Fibroblast of lung (primary cell): ENCODE data around the gene ABHD18. TPM values are rescaled to one million over a fixed set of nuclear protein-coding genes. Genes with fewer than 3 reads are reported as not detected.
"Not testable (repeated sequence)": the region's sequence is repeated elsewhere in the genome, so short reads cannot be mapped to it uniquely, and the experiment has no call there.

ENCODE experiments used
- DNase-seq, 2 donors: peaks; one replicate each; pipeline versions ENCODE4 v3.0.0 to v3.0.0-alpha.2; 2010; ENCODE audit warnings: low read depth in 2 of 2
- H2AFZ ChIP-seq: 2 replicates; pipeline ENCODE4 v1.5.1; 2012; ENCODE audit warnings: low read length, control low read depth, inconsistent platforms
- H3K27ac ChIP-seq: 2 replicates; pipeline ENCODE4 v1.5.1; 2011; ENCODE audit warnings: low read length, control low read depth; ENCODE audit not compliant: insufficient read depth
- H3K27me3 ChIP-seq: 2 replicates; pipeline ENCODE4 v1.5.1; 2011; ENCODE audit warnings: mild to moderate bottlenecking, low read length; ENCODE audit not compliant: control insufficient read depth, insufficient read depth
- H3K36me3 ChIP-seq: 2 replicates; pipeline ENCODE4 v1.5.1; 2011; ENCODE audit warnings: low read length; ENCODE audit not compliant: control insufficient read depth, insufficient read depth
- H3K4me1 ChIP-seq: 2 replicates; pipeline ENCODE4 v1.5.1; 2011; ENCODE audit warnings: low read length; ENCODE audit not compliant: control insufficient read depth, insufficient read depth; ENCODE audit errors: extremely low read depth
- H3K4me2 ChIP-seq: 2 replicates; pipeline ENCODE4 v1.5.1; 2011; ENCODE audit warnings: low read length, control low read depth; ENCODE audit not compliant: insufficient read depth; ENCODE audit errors: extremely low read depth
- H3K4me3 ChIP-seq, 4 experiments: fragments of 200-600 bp in 1 of 4; sonication (generic) in 1 of 4; replicated peaks in 1 of 4; 2 replicates each; pipeline ENCODE4 v1.5.1; 2011 to 2016; ENCODE audit warnings: low read length in 4 of 4, low read depth in 3 of 4, mild to moderate bottlenecking in 3 of 4, control low read depth in 2 of 4, inconsistent platforms in 1 of 4, mixed read lengths in 1 of 4; ENCODE audit not compliant: insufficient read depth in 1 of 4; ENCODE audit errors: control extremely low read depth in 1 of 4
- H3K79me2 ChIP-seq: 2 replicates; pipeline ENCODE4 v1.5.1; 2012; ENCODE audit warnings: mild to moderate bottlenecking, low read length, inconsistent platforms; ENCODE audit not compliant: control insufficient read depth, insufficient read depth
- H3K9ac ChIP-seq: 2 replicates; pipeline ENCODE4 v1.5.1; 2011; ENCODE audit warnings: mild to moderate bottlenecking, low read length, control low read depth; ENCODE audit not compliant: insufficient read depth
- H3K9me3 ChIP-seq: 2 replicates; pipeline ENCODE4 v1.5.1; 2012; ENCODE audit warnings: low read depth, low read length; ENCODE audit not compliant: control insufficient read depth, insufficient read depth
- H4K20me1 ChIP-seq: 2 replicates; pipeline ENCODE4 v1.5.1; 2011; ENCODE audit warnings: low read length; ENCODE audit not compliant: control insufficient read depth, insufficient read depth; ENCODE audit errors: extremely low read depth
- CTCF ChIP-seq, 2 donors: IDR thresholded peaks in 1 of 2; conservative IDR thresholded peaks in 1 of 2; 1 replicate in 1 of 2; 2 replicates in 1 of 2; pipeline ENCODE4 v1.5.1; 2011 to 2012; ENCODE audit warnings: low read length in 2 of 2, control low read depth in 1 of 2, inconsistent platforms in 1 of 2, low read depth in 1 of 2, mild to moderate bottlenecking in 1 of 2
- EZH2 ChIP-seq: IDR thresholded peaks from 2 replicates; pipeline ENCODE4 v1.5.1; 2012; ENCODE audit warnings: low read length, control low read depth, mild to moderate bottlenecking; ENCODE audit errors: missing control alignments
- polyA plus RNA-seq, 2 donors: library from polyadenylated mRNA; depleted of rRNA in 1 of 2; stranded (reverse) in 1 of 2; unstranded in 1 of 2; fragments of >200 nt; gene quantifications; 2 replicates each; pipeline ENCODE4 v1.2.1, GENCODE V29; 2011 to 2012; ENCODE audit warnings: missing spikeins in 1 of 2
- total RNA-seq: library from RNA; depleted of rRNA; stranded (reverse); fragments of >200 nt; gene quantifications from 2 replicates; pipeline ENCODE4 v1.2.1, GENCODE V29; 2014

The ABHD18 gene
- total and polyA plus RNA-seq, 2 donors (not counting 1 experiment from before 2014, with no cell fraction given): 4.2 to 5.3 TPM

- Histone ChIP-seq H4K20me1 (no peaks in the 10 kb centered on the region), H2AFZ (no peak overlapping the region), H3K36me3 (no peaks in the 10 kb centered on the region), H3K9ac (no peak overlapping the region), H3K4me2 (no peak overlapping the region), H3K4me3 (no peak overlapping the region), H3K79me2 (no peaks in the 10 kb centered on the region), H3K4me1 (no peaks in the 10 kb centered on the region), H3K9me3 (no peaks in the 10 kb centered on the region), H3K27ac (no peak overlapping the region), H3K27me3 (no peaks in the 10 kb centered on the region)
- DNase-seq: no peak
- TF ChIP-seq EZH2 (no peak), CTCF (conservative IDR thresholded peaks at IDR 0.05 in 1 of 2, IDR thresholded peaks at IDR 0.05 in 1 of 2; ENCODE audit: low read depth in 1 of 2, low read length in 2 of 2) (no peak)
Measured at GRCh38 chr4:127988638-127989037, 23.4 kb downstream of the ABHD18 start.

DNA sequence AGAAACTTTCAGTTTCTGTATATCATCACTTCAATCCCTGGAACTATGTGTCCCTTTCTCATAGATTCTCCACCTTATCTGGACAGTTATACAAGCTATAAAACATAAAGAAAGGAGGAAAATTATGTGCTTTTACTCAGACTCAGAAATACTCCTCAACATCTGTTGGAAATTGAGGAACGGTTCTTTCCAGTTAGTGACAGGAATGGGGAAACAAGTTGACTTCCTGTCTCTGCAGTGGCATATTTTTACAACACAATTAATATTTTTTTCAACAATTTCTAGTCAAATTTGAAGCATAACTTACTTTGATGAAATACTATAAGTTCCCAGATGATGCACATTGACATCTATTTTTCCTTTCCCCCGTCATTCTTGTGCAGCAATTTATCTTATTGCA is 27.9 kb downstream of the ABHD18 start:
- H3K4me2 ChIP-seq: no peak overlapping the region
- TF ChIP-seq CTCF (conservative IDR thresholded peaks at IDR 0.05 in 1 of 2, IDR thresholded peaks at IDR 0.05 in 1 of 2; ENCODE audit: low read depth in 1 of 2, low read length in 2 of 2): no peak
- no peak for TF ChIP-seq EZH2
- no peaks in the 10 kb centered on the region for H3K79me2 ChIP-seq
- DNase-seq: no peak
- H3K4me3 ChIP-seq: no peak overlapping the region
- no peak overlapping the region for H2AFZ ChIP-seq
- no peak overlapping the region for H3K9ac ChIP-seq
- no peaks in the 10 kb centered on the region for H3K9me3 ChIP-seq
- H3K36me3 ChIP-seq: no peaks in the 10 kb centered on the region
- no peaks in the 10 kb centered on the region for H3K27me3 ChIP-seq
- no peaks in the 10 kb centered on the region for H3K4me1 ChIP-seq
- H3K27ac ChIP-seq: no peak overlapping the region
- H4K20me1 ChIP-seq: no peaks in the 10 kb centered on the region

DNA sequence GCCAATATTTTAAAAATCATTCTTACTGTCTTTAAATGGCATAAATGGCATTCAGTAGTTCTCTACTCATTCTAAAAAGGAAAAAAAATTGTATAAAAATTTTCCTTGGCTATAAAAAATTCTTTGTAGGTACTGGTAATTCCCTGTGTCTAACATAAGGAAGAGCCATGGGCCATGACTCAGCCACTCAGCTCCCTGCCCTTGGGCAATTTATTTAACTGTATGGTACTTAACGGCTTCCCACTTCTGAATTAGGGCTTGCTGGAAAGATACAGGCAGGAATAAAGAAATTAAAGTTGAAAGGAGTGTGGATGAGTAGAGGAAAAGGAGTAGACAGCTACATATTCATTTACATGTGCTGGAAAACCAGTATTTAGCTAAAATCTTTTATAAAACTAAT is 30.6 kb downstream of the ABHD18 start:
- no peaks in the 10 kb centered on the region for H3K79me2 ChIP-seq
- H3K4me1 ChIP-seq: no peaks in the 10 kb centered on the region
- no peaks in the 10 kb centered on the region for H3K36me3 ChIP-seq
- H3K4me2 ChIP-seq: no peak overlapping the region
- no peak overlapping the region for H3K9ac ChIP-seq
- H3K27me3 ChIP-seq: no peaks in the 10 kb centered on the region
- H3K9me3 ChIP-seq: no peaks in the 10 kb centered on the region
- H3K27ac ChIP-seq: no peak overlapping the region
- peak in 1 of 2 donors; percentile 49 for DNase-seq
- H3K4me3 ChIP-seq: no peak overlapping the region
- no peak overlapping the region for H2AFZ ChIP-seq
- no peaks in the 10 kb centered on the region for H4K20me1 ChIP-seq
- TF ChIP-seq CTCF (conservative IDR thresholded peaks at IDR 0.05 in 1 of 2, IDR thresholded peaks at IDR 0.05 in 1 of 2; ENCODE audit: low read depth in 1 of 2, low read length in 2 of 2): no peak
- no peak for TF ChIP-seq EZH2

DNA sequence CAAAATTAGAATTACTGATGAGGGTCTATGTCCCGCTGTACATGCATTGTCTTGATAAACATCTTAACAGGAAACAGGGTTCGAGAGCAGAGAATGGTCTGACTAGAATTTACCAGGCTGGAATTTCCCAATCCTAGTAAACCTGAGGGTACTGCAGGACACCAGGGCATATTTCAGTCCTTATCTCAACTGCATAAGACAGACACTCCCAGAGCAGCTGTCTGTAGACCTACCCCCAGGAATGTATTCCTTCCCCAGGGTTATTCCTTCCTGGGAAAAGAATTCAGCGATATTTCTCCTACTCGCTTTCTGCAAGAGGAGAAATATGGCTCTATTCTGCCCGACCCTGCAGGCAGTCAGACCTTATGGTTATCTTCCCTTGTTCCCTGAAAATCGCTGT is 31.3 kb downstream of the ABHD18 start:
- H2AFZ ChIP-seq, H3K9ac ChIP-seq, H3K9me3 ChIP-seq, H3K4me3 ChIP-seq, DNase-seq, H3K36me3 ChIP-seq, H3K79me2 ChIP-seq, H3K27me3 ChIP-seq, H3K4me2 ChIP-seq, H3K4me1 ChIP-seq, H3K27ac ChIP-seq, H4K20me1 ChIP-seq: not testable (repeated sequence)
